ENCODE results near the gene ELMO1.

GRCh38 chr7:37056234-37056912 lies 392.3 kb downstream of the ELMO1 start:
- TF ChIP-seq CTCF (IDR thresholded peaks at IDR 0.05; ENCODE audit: low read depth, low read length, poor library complexity, severe bottlenecking) (no peak), EZH2phosphoT487 (IDR thresholded peaks at IDR 0.05; ENCODE audit: borderline replicate concordance, low read length) (no peak)
